Skeletal muscle satellite cell (primary cell): ENCODE data around the gene OPN3.
A peak's percentile ranks its signal among the peaks of the same experiment; 100 is the strongest.

Experiments
- H3K27me3 ChIP-seq: 2 replicates; pipeline ENCODE4 v1.7.0; 2013; ENCODE audit warnings: low read length; ENCODE audit not compliant: control insufficient read depth, insufficient read depth
- H3K36me3 ChIP-seq: 2 replicates; pipeline ENCODE4 v1.7.0; 2013; ENCODE audit warnings: mild to moderate bottlenecking, control low read depth, low read length; ENCODE audit not compliant: insufficient read depth
- H3K4me1 ChIP-seq: 2 replicates; pipeline ENCODE4 v1.7.0; 2013; ENCODE audit warnings: low read length; ENCODE audit not compliant: control insufficient read depth, insufficient read depth
- H3K4me2 ChIP-seq: 2 replicates; pipeline ENCODE4 v1.7.0; 2013; ENCODE audit warnings: mild to moderate bottlenecking, low read length
- H3K4me3 ChIP-seq: 2 replicates; pipeline ENCODE4 v1.7.0; 2013; ENCODE audit warnings: low read length
- H3K9ac ChIP-seq: 2 replicates; pipeline ENCODE4 v1.7.0; 2013; ENCODE audit warnings: mild to moderate bottlenecking, low read depth, low read length, moderate library complexity
- H3K9me3 ChIP-seq: replicated peaks from 2 replicates; pipeline ENCODE4 v1.7.0; 2013; ENCODE audit warnings: mild to moderate bottlenecking, control low read depth, low read length

Gene OPN3

GRCh38 chr1:241635556-241636152 lies 4.5 kb downstream of the OPN3 start:
- Histone ChIP-seq H3K4me3 (no peak overlapping the region), H3K4me1 (peaks cover 22% of the 10 kb centered on the region), H3K27me3 (no peaks in the 10 kb centered on the region), H3K4me2 (no peak overlapping the region), H3K9me3 (no peaks in the 10 kb centered on the region), H3K36me3 (peaks cover 15% of the 10 kb centered on the region), H3K9ac (no peak overlapping the region)

DNA sequence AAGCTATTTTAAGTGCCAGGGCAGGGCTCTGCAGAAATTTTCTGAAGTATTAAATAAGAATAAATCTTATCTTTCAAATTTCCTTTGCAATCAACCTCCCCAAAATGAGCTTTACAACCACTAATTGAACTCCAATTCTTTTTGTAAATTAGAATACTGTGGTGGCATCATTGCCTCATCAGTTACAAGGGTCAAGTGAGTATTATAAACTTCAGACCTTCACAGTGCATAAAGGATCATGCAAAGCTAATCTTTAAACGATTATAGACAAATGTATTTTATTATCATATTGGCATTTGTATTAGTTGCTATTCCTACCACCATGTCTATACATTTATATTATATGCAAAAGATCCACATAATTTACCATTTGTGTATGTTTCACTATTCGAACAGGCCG lies 7.2 kb downstream of the OPN3 start:
- H3K9ac ChIP-seq = no peak overlapping the region
- H3K36me3 ChIP-seq = peaks cover 15% of the 10 kb centered on the region
- H3K4me2 ChIP-seq = no peak overlapping the region

GRCh38 chr1:241631674-241632073 lies 8.5 kb downstream of the OPN3 start:
- no peak overlapping the region for H3K4me3 ChIP-seq
- H3K27me3 ChIP-seq = no peaks in the 10 kb centered on the region
- H3K9me3 ChIP-seq = no peaks in the 10 kb centered on the region
- peaks cover 15% of the 10 kb centered on the region for H3K36me3 ChIP-seq
- H3K4me1 ChIP-seq = peaks cover 7% of the 10 kb centered on the region
- no peak overlapping the region for H3K9ac ChIP-seq
- H3K4me2 ChIP-seq = no peak overlapping the region

More for the DNA sequence above, 7.2 kb downstream of the OPN3 start:
- Histone ChIP-seq H3K9me3 (no peaks in the 10 kb centered on the region), H3K4me1 (peaks cover 16% of the 10 kb centered on the region), H3K27me3 (no peaks in the 10 kb centered on the region), H3K4me3 (no peak overlapping the region)

DNA sequence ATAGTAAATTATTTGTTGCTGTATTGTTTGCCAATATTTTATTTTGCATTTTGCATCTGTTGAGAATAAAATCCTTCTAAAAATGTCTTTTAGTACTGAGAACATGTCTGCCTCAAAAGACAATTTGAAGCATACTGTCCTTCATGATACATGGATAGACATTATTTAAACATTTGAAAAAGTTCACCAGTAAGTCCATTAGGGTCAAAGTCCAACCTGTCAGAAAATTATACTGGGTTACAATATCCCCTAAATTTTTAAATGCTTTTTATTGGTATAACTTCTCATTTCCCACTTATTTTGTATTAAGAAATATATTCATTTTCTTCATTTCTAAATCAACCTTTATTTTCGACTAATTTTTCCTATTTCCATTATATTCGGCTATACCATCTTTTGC lies 9.3 kb downstream of the OPN3 start:
- Histone ChIP-seq H3K9ac (no peak overlapping the region), H3K4me1 (peaks cover 6% of the 10 kb centered on the region), H3K36me3 (peaks cover 15% of the 10 kb centered on the region), H3K27me3 (no peaks in the 10 kb centered on the region), H3K4me3 (no peak overlapping the region), H3K9me3 (no peaks in the 10 kb centered on the region), H3K4me2 (no peak overlapping the region)

- Histone ChIP-seq H3K4me2 (no peak overlapping the region), H3K4me1 (peaks cover 6% of the 10 kb centered on the region), H3K9me3 (no peaks in the 10 kb centered on the region)
These were observed 9.7 kb downstream of the OPN3 start for GRCh38 chr1:241630476-241630875.

DNA sequence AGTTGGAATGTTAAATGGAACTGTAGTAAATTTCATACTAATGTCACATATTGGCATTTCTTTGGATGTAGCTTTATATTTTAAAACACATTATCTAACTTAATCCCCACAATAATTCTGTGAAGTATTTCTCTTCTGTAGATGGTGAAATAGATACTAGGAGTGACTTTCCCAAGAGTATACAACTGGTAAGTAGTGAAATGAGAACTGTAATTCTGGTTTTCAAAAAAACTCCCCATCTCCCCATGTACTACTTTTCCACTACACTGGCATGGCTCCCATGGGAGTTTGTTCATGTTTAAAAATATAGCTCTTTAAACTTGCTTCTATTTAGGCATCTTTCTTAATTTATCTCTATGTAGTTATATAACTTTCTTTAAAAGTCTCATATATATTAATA lies 10.2 kb downstream of the OPN3 start:
- no peaks in the 10 kb centered on the region for H3K9me3 ChIP-seq
- H3K4me1 ChIP-seq = peaks cover 6% of the 10 kb centered on the region
- H3K9ac ChIP-seq = no peak overlapping the region

More at GRCh38 chr1:241630476-241630875, 9.7 kb downstream of the OPN3 start:
- Histone ChIP-seq H3K36me3 (peaks cover 11% of the 10 kb centered on the region), H3K9ac (no peak overlapping the region), H3K4me3 (no peak overlapping the region), H3K27me3 (no peaks in the 10 kb centered on the region)

DNA sequence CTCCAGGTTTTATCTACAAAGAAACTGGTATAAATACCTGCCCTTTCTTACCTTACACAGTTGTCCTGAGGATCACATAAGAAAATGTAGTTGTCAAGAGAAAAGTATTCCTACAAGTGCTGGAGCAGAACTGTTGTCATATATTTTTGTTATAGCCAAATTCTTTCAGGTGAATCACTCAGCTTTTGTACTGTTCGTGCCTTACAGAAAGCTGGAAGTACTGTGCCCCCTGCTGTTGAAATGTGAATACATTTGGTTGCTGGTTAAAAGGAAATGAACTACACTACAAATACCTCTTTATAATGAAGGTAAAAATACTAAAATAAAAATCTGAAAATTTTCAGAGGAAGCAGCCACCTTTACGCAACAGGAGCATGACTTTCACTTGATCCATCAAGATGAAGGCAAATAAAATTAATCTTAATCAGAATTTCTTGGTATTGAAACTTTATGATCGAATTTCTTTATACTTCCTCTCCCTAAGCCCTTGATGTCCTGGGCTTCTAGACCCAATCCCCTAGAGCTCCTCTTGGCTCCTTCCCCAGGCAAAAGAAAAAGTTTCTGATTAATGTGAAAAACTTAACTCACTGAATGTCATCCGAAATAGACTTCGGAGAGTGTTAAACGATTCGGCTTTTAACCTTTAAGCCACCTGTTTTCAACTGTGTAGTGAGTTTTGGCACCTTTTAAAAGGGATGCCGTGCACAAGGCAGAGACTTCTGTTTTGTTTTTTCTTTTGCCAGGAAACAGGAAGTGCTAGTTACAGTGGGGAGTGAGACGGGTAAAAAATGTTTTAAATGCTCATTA lies 12.5 kb downstream of the OPN3 start:
- H3K9ac ChIP-seq = peak overlapping the region; percentile 14
- H3K4me3 ChIP-seq = no peak overlapping the region
- H3K4me2 ChIP-seq = no peak overlapping the region
- H3K27me3 ChIP-seq = no peaks in the 10 kb centered on the region
- no peaks in the 10 kb centered on the region for H3K9me3 ChIP-seq
- peaks cover 6% of the 10 kb centered on the region for H3K4me1 ChIP-seq
- H3K36me3 ChIP-seq = no peaks in the 10 kb centered on the region

More for the DNA sequence above, 10.2 kb downstream of the OPN3 start:
- Histone ChIP-seq H3K4me2 (no peak overlapping the region), H3K36me3 (peaks cover 6% of the 10 kb centered on the region), H3K4me3 (no peak overlapping the region), H3K27me3 (no peaks in the 10 kb centered on the region)

GRCh38 chr1:241624935-241625334 lies 15.2 kb downstream of the OPN3 start:
- H3K27me3 ChIP-seq = no peaks in the 10 kb centered on the region
- no peak overlapping the region for H3K9ac ChIP-seq
- H3K4me2 ChIP-seq = no peak overlapping the region
- no peaks in the 10 kb centered on the region for H3K9me3 ChIP-seq
- H3K36me3 ChIP-seq = no peaks in the 10 kb centered on the region
- peaks cover 6% of the 10 kb centered on the region for H3K4me1 ChIP-seq
- no peak overlapping the region for H3K4me3 ChIP-seq

DNA sequence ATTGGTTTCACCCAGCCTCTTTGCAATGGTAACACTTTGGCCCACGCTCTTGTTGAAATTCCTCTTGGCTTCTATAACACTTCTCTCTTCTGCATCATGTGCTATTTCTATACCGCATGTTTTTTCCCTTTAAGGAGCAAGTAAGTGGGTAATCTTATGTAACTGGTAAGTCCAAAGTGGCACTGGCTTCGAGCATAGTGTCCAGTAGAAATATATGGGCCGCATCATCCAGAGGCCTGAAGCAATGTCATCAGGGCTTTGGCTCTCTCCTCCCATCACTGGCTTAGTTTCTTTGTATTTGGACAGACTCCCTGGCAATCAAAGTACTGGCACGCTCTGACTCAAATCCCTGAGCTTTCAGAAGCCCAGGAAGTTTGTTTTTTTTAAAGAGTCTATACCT lies 17.5 kb downstream of the OPN3 start:
- H3K9ac ChIP-seq = no peak overlapping the region
- H3K4me3 ChIP-seq = no peak overlapping the region
- H3K4me2 ChIP-seq = no peak overlapping the region
- peaks cover 1% of the 10 kb centered on the region for H3K4me1 ChIP-seq
- no peaks in the 10 kb centered on the region for H3K36me3 ChIP-seq
- H3K27me3 ChIP-seq = no peaks in the 10 kb centered on the region
- no peaks in the 10 kb centered on the region for H3K9me3 ChIP-seq

- Histone ChIP-seq H3K27me3 (no peaks in the 10 kb centered on the region), H3K4me3 (no peak overlapping the region), H3K4me1 (peaks cover 20% of the 10 kb centered on the region), H3K36me3 (no peaks in the 10 kb centered on the region), H3K9me3 (no peaks in the 10 kb centered on the region), H3K9ac (no peak overlapping the region), H3K4me2 (no peak overlapping the region)
These were observed 22.7 kb downstream of the OPN3 start for GRCh38 chr1:241617426-241617825.

GRCh38 chr1:241615043-241615974 lies 24.9 kb downstream of the OPN3 start:
- Histone ChIP-seq H3K4me2 (peak overlapping the region; percentile 17), H3K4me3 (no peak overlapping the region), H3K27me3 (no peaks in the 10 kb centered on the region), H3K4me1 (peaks cover 28% of the 10 kb centered on the region), H3K9me3 (no peaks in the 10 kb centered on the region), H3K36me3 (no peaks in the 10 kb centered on the region), H3K9ac (no peak overlapping the region)
